ENCODE data around the gene KAZN.

KAZN gene

DNA sequence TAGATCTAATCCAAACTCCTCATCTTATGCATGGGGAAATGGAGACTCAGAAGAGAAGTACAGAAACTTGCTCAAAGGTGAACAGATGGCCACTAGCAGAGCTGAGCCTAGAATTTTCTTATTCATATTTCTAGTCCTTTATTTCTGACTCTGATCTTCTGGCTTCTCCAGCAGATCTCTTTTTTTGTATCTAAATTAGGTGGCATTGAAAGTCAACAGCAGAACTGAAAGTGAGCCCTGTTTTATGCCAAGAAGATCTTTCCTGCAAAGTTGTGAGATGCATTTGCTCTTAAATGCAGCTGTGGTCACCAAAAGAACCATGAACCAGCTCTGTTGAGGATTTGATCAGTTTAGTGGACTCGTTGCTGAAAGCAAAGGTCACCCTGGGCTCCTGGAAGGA, 75.5 kb downstream of the KAZN start:
- Histone ChIP-seq H3K27ac (ENCODE audit: low read length, poor library complexity, severe bottlenecking) (no peak overlapping the region), H3K23ac (ENCODE audit: low read length in 2 of 2) (no peak overlapping the region), H3K4me3 (ENCODE audit: insufficient read depth in 1 of 2, low read depth in 1 of 2, low read length in 2 of 2) (no peak overlapping the region), H4K8ac (ENCODE audit: low read length) (no peak overlapping the region), H3K9ac (ENCODE audit: low read length) (no peak overlapping the region), H2BK15ac (ENCODE audit: low read depth, poor library complexity, severe bottlenecking) (no peak overlapping the region), H2BK5ac (ENCODE audit: low read depth, low read length, poor library complexity, severe bottlenecking) (no peak overlapping the region), H3K4ac (ENCODE audit: low read depth in 1 of 2, low read length in 2 of 2) (no peak overlapping the region), H3K27me3 (ENCODE audit: control insufficient read depth in 1 of 2, insufficient read depth in 1 of 2, low read length in 2 of 2) (peaks cover 0 to 75% of the 10 kb centered on the region in 2 experiments), H2BK12ac (ENCODE audit: low read length in 2 of 2) (no peak overlapping the region), H2AK5ac (ENCODE audit: low read length, severe bottlenecking) (no peak overlapping the region), H3K9me3 (ENCODE audit: control insufficient read depth, low read length) (peaks cover 11% of the 10 kb centered on the region), H3K4me2 (ENCODE audit: low read length, poor library complexity, severe bottlenecking) (no peak overlapping the region), H3K4me1 (ENCODE audit: control insufficient read depth, insufficient read depth, low read depth, low read length) (no peaks in the 10 kb centered on the region), H3K18ac (ENCODE audit: low read depth in 1 of 2, low read length in 2 of 2) (no peak overlapping the region), H4K91ac (ENCODE audit: low read length) (no peak overlapping the region), H2AFZ (ENCODE audit: low read depth, low read length) (no peak overlapping the region), H3K36me3 (ENCODE audit: control insufficient read depth in 1 of 2, insufficient read depth in 2 of 2, low read depth in 1 of 2, low read length in 2 of 2) (no peaks in the 10 kb centered on the region), H3K79me1 (replicated peaks; ENCODE audit: low read length, poor library complexity, severe bottlenecking) (no peaks in the 10 kb centered on the region), H2BK120ac (ENCODE audit: low read depth, low read length) (no peak overlapping the region), H3K14ac (ENCODE audit: low read length in 2 of 2) (no peak overlapping the region)
- no peak for DNase-seq
- 80% methylated on average over 1 of the region's 1 CpG for WGBS

DNA sequence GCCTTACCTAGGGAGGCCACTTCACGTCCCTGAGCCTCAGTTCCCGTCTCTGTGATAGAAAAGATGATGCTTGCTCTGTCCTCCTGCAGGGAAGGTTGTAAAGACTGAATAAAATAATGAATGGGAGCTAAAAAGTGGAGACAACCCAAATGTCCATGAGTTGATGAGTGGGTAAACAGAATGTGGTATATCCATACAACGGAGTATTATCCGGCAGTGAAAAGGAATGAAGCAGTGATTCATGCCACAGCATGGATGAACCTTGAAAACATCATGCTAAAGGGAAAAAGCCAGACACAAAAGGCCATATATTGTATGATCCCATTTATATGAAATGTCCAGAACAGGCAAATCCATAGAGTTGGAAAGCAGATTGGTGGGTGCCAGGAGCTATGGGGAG, 77.9 kb downstream of the KAZN start:
- Histone ChIP-seq H3K4me3 (ENCODE audit: insufficient read depth in 1 of 2, low read depth in 1 of 2, low read length in 2 of 2) (no peak overlapping the region), H3K9me3 (ENCODE audit: control insufficient read depth, low read length) (peaks cover 16% of the 10 kb centered on the region), H2AK5ac (ENCODE audit: low read length, severe bottlenecking) (no peak overlapping the region), H4K91ac (ENCODE audit: low read length) (no peak overlapping the region), H2BK15ac (ENCODE audit: low read depth, poor library complexity, severe bottlenecking) (no peak overlapping the region), H3K79me1 (replicated peaks; ENCODE audit: low read length, poor library complexity, severe bottlenecking) (no peaks in the 10 kb centered on the region), H2BK120ac (ENCODE audit: low read depth, low read length) (no peak overlapping the region), H4K8ac (ENCODE audit: low read length) (no peak overlapping the region), H3K4ac (ENCODE audit: low read depth in 1 of 2, low read length in 2 of 2) (no peak overlapping the region), H3K27me3 (ENCODE audit: control insufficient read depth in 1 of 2, insufficient read depth in 1 of 2, low read length in 2 of 2) (peaks cover 0 to 73% of the 10 kb centered on the region in 2 experiments), H3K4me2 (ENCODE audit: low read length, poor library complexity, severe bottlenecking) (no peak overlapping the region), H3K27ac (ENCODE audit: low read length, poor library complexity, severe bottlenecking) (no peak overlapping the region), H2BK12ac (ENCODE audit: low read length in 2 of 2) (no peak overlapping the region), H3K9ac (ENCODE audit: low read length) (no peak overlapping the region), H3K14ac (ENCODE audit: low read length in 2 of 2) (no peak overlapping the region), H2BK5ac (ENCODE audit: low read depth, low read length, poor library complexity, severe bottlenecking) (no peak overlapping the region), H2AFZ (ENCODE audit: low read depth, low read length) (no peak overlapping the region), H3K18ac (ENCODE audit: low read depth in 1 of 2, low read length in 2 of 2) (no peak overlapping the region), H3K36me3 (ENCODE audit: control insufficient read depth in 1 of 2, insufficient read depth in 2 of 2, low read depth in 1 of 2, low read length in 2 of 2) (no peaks in the 10 kb centered on the region), H3K23ac (ENCODE audit: low read length in 2 of 2) (no peak overlapping the region), H3K4me1 (ENCODE audit: control insufficient read depth, insufficient read depth, low read depth, low read length) (no peaks in the 10 kb centered on the region)
- 80% methylated on average over 4 of the region's 4 CpGs for WGBS
- DNase-seq: no peak

DNA sequence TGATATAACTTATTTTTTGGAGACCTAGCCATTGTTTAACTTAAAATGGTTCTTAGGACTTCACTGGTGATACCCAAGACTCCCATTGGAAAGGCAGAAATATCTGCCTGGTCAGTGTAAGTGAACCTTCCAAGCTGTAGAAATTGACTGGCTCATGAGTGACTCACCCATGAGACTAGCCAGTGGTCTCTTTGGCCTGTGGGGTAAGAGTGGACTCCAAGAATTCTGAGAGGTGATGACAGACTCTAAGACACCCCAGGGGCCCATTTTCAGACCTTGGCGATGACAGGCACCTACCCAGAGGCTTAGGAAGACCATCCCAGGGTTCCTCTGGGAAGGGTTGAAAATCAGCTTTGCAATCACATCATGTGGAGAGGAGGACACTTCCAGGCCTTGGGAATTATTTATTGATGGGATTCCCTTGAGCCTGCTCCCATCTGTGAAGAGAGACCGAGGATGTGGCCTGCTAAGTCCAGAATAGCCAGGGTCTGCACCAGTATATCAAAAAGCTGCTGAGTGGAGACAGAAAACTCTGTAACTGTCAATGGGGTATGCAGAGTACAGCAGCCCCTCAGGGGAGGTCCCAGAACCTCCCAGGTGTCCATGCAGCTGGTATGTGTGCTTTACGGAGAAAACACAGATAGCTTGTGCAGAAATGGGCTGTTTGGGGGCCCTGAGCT, 78.9 kb downstream of the KAZN start:
- Histone ChIP-seq H3K4me2 (ENCODE audit: low read length, poor library complexity, severe bottlenecking) (no peak overlapping the region), H2BK15ac (ENCODE audit: low read depth, poor library complexity, severe bottlenecking) (no peak overlapping the region), H2AK5ac (ENCODE audit: low read length, severe bottlenecking) (no peak overlapping the region), H4K91ac (ENCODE audit: low read length) (no peak overlapping the region), H2AFZ (ENCODE audit: low read depth, low read length) (no peak overlapping the region), H3K79me1 (replicated peaks; ENCODE audit: low read length, poor library complexity, severe bottlenecking) (no peaks in the 10 kb centered on the region), H3K9ac (ENCODE audit: low read length) (no peak overlapping the region), H3K27ac (ENCODE audit: low read length, poor library complexity, severe bottlenecking) (no peak overlapping the region), H3K4me1 (ENCODE audit: control insufficient read depth, insufficient read depth, low read depth, low read length) (no peaks in the 10 kb centered on the region), H3K4ac (ENCODE audit: low read depth in 1 of 2, low read length in 2 of 2) (no peak overlapping the region), H3K4me3 (ENCODE audit: insufficient read depth in 1 of 2, low read depth in 1 of 2, low read length in 2 of 2) (no peak overlapping the region), H3K9me3 (ENCODE audit: control insufficient read depth, low read length) (peaks cover 16% of the 10 kb centered on the region), H3K23ac (ENCODE audit: low read length in 2 of 2) (no peak overlapping the region), H2BK5ac (ENCODE audit: low read depth, low read length, poor library complexity, severe bottlenecking) (no peak overlapping the region), H3K18ac (ENCODE audit: low read depth in 1 of 2, low read length in 2 of 2) (no peak overlapping the region), H4K8ac (ENCODE audit: low read length) (no peak overlapping the region), H3K27me3 (ENCODE audit: control insufficient read depth in 1 of 2, insufficient read depth in 1 of 2, low read length in 2 of 2) (peaks cover 0 to 62% of the 10 kb centered on the region in 2 experiments), H2BK12ac (ENCODE audit: low read length in 2 of 2) (no peak overlapping the region), H3K36me3 (ENCODE audit: control insufficient read depth in 1 of 2, insufficient read depth in 2 of 2, low read depth in 1 of 2, low read length in 2 of 2) (no peaks in the 10 kb centered on the region), H2BK120ac (ENCODE audit: low read depth, low read length) (no peak overlapping the region), H3K14ac (ENCODE audit: low read length in 2 of 2) (no peak overlapping the region)
- no peak for DNase-seq
- 66% methylated on average over 3 of the region's 3 CpGs for WGBS

DNA sequence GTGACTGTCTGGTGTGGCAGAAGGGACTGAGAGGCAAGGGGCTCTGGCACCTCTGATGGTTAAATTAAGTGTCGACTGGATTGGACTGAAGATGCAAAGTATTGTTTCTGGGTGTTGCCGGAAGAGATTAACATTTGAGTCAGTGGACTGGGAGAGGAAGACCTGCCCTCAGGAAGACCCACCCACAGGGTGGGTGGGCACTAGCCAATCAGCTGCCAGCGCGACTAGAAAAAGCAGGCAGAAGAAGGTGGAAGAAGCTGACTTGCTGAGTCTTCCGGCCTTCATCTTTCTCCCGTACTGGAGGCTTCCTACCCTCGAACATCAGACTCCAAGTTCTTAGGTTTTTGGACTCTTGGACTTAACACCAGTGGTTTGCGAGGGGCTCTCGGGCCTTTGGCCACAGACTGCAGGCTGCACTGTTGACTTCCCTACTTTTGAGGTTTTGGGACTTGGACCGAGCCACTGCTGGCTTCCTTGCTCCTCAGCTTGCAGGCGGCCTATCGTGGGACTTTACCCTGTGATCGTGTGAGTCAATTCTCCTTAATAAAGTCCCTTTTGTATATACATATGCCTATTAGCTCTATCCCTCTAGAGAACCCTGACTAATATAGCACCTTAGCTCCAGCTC, 79.6 kb downstream of the KAZN start:
- Histone ChIP-seq H3K4me1 (ENCODE audit: control insufficient read depth, insufficient read depth, low read depth, low read length) (no peaks in the 10 kb centered on the region), H3K4me3 (ENCODE audit: insufficient read depth in 1 of 2, low read depth in 1 of 2, low read length in 2 of 2) (no peak overlapping the region), H3K23ac (ENCODE audit: low read length in 2 of 2) (no peak overlapping the region), H2BK15ac (ENCODE audit: low read depth, poor library complexity, severe bottlenecking) (no peak overlapping the region), H2AK5ac (ENCODE audit: low read length, severe bottlenecking) (no peak overlapping the region), H3K27ac (ENCODE audit: low read length, poor library complexity, severe bottlenecking) (no peak overlapping the region), H2BK120ac (ENCODE audit: low read depth, low read length) (no peak overlapping the region), H3K18ac (ENCODE audit: low read depth in 1 of 2, low read length in 2 of 2) (no peak overlapping the region), H4K91ac (ENCODE audit: low read length) (no peak overlapping the region), H3K4me2 (ENCODE audit: low read length, poor library complexity, severe bottlenecking) (no peak overlapping the region), H3K4ac (ENCODE audit: low read depth in 1 of 2, low read length in 2 of 2) (no peak overlapping the region), H3K79me1 (replicated peaks; ENCODE audit: low read length, poor library complexity, severe bottlenecking) (no peaks in the 10 kb centered on the region), H3K9me3 (ENCODE audit: control insufficient read depth, low read length) (peaks cover 16% of the 10 kb centered on the region), H3K27me3 (ENCODE audit: control insufficient read depth in 1 of 2, insufficient read depth in 1 of 2, low read length in 2 of 2) (peaks cover 0 to 57% of the 10 kb centered on the region in 2 experiments), H3K9ac (ENCODE audit: low read length) (no peak overlapping the region), H3K36me3 (ENCODE audit: control insufficient read depth in 1 of 2, insufficient read depth in 2 of 2, low read depth in 1 of 2, low read length in 2 of 2) (no peaks in the 10 kb centered on the region), H2BK5ac (ENCODE audit: low read depth, low read length, poor library complexity, severe bottlenecking) (no peak overlapping the region), H2AFZ (ENCODE audit: low read depth, low read length) (no peak overlapping the region), H4K8ac (ENCODE audit: low read length) (no peak overlapping the region), H3K14ac (ENCODE audit: low read length in 2 of 2) (no peak overlapping the region), H2BK12ac (ENCODE audit: low read length in 2 of 2) (no peak overlapping the region)
- WGBS: 92% methylated on average over 13 of the region's 13 CpGs
- DNase-seq: no peak
